NOMO-1 treated with dmso at 0.1 percent for 144 hours (cell line): ENCODE data around the gene PTOV1.

ENCODE experiments used
- DNase-seq: peaks from one replicate; lab custom pipeline; 2025; ENCODE audit not compliant: unreplicated experiment; lab: John Stamatoyannopoulos, UW

The PTOV1 gene

DNA sequence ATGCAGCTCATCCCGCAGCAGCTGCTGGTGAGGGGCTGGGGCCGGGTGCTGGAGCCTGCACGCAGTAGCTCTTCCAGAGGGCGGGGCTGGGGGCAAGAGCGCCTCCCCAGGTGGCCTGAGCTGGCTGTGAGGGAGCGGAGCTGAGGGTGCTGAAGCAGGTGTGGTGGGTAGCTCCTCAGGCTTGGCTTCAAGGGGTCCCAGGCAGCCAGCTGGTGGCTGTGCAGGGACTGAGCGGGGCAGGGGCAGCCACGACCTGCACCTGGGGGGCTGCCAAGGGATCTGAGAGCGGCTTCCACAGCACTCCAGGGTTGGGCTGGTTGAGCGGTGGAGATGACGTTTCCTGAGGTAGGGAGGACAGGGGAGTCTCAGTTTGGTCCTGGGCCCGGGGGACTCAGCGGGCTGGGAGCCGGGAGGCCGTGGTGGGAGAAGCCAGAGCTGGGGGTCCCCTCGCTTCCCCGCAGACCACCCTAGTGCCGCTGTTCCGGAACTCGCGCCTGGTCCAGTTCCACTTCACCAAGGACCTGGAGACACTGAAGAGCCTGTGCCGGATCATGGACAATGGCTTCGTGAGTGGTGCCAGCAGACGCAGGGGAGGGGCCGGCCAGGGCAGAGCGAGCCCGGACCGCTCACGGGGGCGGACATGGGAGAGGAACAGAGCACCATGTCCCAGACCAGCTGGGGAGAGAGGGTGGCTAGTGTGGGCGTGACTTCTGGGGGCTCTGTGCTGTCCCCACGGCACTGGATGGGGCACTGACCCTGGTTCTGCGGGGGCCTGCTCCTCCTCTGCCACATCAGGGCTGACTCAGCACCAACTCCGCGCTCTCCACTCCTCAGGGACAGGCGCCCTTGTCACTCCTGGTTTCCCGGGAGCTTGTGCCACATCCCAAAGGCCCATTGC is 7.4 kb downstream of the PTOV1 start:
- no peak for DNase-seq

DNA sequence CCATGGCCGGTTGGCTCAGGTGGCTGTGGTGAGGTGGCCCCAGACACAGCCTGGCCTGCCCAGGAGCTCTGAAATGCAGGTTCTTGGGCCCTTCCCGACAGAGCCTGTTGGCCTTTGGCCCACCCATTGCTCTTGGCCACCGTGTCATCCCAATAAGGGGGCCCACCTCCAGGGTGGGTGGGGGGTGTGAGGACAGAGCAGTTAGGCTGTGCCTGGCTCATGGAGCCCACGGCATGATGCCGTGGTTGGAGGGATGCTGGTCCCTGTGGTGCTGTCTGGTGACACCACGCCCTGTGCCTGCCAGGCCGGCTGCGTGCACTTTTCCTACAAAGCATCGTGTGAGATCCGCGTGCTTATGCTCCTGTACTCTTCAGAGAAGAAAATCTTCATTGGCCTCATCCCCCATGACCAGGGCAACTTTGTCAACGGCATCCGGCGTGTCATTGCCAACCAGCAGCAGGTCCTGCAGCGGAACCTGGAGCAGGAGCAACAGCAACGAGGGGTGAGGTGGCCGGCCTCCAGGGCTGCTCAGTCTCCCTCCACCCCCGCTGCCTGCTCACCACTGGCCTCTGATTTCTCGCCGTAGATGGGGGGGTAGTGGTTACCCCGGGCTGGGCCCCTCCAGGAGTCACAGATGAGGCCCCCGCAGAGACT is 8.8 kb downstream of the PTOV1 start:
- no peak for DNase-seq

DNA sequence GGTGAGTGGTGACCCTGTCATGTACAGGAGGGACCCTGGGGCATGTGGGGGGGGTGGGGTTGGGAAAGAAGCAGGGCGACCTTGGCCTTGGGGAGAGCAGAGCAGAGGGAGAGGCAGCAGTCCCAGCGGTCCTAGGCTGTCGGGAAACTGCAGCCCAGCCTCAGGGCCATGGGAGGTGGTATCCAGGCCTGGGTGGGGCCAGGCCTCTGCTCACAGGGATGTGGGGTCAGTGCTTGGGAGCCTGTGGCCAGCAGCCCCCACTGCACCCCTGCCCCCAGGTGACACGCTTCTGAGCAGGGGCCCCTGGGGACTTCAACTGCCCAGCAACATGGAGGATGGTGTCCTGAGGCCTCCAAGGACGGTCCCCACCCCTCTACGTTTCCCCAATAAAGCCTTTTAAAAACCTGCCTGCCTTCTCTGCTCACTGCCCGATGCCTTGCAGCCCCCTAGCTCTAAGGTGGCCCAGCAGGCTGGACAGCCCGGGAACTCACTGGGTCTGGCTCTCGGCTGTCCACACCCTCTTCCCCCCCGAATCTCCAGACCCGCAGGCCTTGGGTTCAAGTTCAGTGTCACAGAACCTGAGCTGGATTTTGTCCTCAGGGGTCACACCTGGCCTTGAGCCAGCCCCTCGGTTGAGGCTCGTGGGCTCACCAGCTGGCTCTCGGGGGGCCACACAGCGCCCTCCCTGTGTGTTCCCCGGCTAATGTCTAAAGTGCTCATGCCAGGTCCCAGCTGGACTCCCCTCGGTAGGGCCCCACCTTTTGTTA is 9.6 kb downstream of the PTOV1 start:
- DNase-seq, result no peak

DNA sequence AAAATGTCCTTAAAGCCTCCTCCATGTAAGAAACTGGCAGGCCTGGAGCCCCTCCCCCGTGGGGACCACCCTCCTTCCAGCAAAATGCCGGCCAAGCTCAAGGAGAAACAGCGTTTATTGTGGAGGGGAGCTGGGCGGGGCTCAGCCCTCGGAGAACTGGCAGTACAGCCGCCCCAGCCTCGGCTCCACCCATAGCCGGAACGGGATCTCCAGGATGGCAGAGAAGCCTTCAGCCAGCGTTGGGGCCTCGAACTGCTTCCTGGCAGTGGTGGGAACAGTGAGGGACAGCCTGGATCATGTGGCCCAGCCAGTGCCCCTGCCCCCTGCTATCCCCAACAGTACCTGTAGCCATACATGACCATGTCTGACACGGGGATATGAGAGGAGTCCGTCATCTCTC is 10.1 kb downstream of the PTOV1 start:
- no peak for DNase-seq

DNA sequence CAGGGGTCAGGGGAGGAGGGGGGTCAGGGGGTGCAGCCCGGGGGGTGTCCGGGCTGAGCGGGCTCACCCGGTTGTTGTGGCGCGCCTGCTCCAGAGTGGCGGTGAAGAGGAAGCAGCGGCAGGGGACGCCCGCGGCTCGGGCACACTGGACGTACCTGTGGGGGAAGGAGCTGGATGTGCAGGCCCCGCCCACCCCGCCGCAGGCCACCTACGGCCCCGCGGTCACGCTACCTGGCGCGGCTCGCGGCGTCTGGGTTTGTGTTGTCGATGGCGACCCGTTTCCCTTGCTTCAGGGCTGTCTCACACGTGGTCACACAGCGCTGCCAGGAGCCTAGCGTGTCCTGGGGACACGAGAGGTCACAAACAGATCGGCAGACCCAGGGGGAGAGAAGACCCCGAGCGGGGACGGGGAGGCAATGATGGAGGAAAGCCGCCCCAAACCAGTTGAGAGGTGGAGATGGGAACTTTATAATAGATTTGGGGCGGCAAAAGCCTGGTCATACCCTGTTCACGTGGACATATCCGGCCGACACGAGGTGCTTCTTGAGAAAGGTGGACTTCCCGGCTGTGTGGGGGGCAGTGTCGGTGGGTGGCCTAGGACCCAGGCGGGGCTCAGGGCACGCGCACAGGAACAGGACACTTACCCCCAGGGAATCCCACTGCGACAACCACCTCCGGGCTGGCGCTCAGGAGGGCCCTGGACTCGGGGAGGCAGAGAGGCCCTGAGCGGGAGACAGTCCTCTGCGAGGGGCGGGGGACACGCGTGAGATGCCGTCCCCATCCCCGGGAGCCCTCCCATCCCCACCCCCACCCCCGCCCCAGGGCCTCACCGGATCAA is 10.8 kb downstream of the PTOV1 start:
- DNase-seq, result no peak

DNA sequence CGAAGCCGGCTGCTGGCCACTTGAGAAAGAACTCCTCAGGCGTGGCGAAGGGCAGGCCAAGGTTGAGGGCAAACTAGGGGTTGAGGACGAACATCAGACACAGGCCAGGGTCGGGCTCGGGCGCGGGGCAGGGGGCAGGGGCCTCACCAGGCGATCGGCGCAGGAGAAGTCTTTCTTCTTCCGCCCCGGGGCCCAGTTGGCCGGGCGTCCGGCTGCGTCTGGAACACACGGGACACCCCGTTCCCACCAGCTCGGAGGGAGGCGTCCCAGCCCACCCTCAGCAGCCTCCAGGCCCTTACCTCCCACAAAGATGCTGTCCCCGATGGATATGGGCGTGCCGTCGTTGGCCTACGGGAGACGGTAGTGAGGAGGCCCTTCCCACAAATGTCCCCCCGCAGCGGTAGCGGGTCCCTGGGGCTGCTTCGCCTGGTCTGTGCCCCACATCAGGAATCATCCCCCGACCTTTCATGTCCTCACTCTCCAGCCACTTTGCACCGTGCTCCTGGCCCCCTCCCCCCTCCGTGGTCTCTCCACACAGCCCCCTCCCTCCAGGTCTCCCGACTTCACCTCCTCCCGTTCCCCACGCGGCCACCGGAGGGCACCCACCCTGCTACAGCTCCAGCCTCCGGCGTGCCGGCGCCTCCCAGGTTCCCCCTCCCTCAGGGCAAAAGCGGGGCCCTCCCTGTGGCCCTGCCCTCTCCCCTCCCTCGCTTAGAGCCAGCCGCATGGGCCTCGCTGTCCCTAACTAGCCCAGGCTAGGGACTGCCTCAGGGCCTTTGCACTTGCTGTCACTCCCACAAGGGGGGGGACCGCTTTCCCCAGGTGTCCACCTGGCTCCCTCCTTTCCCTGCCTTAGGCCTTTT is 11.7 kb downstream of the PTOV1 start:
- DNase-seq, result no peak

DNA sequence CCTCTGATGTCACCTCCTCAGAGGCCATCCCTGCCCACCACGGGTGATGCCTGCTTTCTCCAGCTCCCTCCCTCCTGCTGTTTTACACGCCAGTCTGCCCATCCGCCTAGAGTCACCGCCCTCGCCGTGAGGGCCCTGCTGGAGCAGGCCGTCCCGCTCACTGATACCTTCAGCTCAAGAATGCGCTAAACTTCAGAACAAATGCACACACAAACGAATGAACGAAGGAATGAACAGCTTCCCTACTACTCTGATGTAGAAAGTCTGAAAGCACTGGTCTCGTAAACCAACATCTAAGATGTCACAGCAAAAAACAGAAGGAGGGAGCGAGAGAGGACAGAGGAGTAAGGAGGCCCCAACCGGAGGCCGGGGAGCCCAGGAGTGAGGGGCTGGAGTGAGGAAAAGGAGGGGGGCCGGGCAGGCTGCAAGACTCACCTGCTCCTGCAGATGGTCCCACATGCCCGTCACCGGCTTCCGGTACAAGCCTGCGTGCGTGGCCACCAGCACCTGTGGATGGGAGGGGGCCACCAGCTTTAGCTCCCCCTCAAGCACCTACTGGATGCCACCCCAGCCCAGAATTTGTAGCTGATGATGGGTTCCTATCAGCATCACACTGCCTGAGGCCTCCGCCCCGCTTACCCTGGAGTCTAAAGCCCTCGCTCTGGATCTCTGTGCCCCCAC is 12.4 kb downstream of the PTOV1 start:
- no peak for DNase-seq

DNA sequence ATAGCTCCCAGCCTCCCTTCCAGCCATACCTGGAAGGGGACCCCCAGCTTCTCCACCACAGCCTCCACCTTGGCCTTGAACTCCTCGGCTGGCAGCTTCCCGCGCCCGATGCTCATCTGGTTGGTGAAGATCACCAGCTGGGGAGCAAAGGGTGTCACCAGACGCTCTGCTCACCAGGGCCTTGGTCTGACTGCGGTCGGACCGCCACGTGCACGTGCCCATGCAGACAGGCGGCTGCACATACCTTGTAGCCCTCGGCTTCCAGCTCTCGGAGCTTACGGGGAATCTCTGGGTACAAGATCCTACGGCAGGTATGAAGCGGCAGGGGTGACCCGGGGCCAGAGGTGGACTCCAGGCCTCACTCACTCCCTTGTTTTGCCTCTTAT is 13.0 kb downstream of the PTOV1 start:
- DNase-seq, result no peak

DNA sequence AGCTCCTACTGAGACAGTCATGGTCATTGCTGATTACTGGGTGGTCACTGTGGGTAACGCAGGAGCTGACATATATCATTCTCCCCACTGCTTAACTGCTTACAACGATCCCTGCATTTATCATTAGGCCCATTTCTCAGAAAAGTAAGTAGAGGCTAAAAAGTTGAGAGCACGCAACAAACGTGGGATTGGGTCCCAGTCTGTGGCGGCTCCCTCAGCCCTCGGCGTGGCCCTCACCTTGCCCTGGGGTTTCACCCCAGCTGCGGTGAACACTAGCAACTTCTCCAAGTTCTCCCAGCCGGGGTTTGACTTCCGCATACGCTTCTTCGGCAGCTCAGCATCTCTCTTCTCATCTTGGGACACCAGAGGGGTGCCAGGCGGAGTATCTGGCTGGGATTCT is 13.9 kb downstream of the PTOV1 start:
- no peak for DNase-seq

DNA sequence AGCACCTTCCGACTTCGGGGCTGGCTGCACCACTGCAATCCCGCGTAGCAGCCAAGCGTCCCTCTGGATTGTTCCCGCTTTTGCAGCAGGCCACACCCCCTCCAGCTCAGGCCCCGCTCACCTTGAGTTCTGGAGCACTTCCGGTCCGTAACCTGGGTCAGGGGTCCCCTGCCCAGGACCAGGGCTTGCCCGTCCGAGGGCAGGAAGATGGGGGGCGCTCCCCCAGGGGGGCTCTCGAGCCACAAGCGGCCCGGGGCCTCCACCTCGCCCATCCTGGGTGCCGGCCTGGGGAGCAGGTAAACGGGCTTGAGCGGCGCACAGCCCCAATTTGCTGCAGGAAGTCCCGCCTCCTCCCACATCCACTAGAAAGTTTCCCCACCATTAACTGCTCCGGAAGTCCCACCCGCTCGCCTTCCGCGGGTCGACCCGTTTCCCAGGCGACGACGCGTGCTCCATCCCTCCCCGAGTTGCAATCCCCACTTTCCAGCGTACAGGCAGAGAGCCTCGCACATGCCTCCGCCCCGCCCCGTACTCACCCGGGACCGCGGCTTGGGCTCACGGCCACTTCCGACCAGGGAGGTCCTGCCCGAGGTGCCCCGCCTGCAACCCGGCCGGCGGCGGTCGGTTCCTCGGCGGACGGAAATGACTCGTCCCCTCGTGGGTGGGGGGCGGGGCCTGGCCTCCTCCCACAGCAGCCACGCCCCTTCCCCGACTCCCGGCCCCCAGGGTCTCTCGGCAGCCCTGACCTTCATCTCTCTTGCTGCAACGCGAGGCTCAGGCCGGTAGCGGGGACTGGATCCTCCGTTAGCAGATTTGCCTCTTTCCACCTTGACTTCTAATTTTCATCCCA is 16.2 kb downstream of the PTOV1 start, which contains the start of gene PNKP:
Gene PNKP (minus strand): TSS at position 644 of the 850 bp plus-strand sequence. CDS start 372 bp downstream, at position 272.
- DNase-seq, result peak; percentile 95

DNA sequence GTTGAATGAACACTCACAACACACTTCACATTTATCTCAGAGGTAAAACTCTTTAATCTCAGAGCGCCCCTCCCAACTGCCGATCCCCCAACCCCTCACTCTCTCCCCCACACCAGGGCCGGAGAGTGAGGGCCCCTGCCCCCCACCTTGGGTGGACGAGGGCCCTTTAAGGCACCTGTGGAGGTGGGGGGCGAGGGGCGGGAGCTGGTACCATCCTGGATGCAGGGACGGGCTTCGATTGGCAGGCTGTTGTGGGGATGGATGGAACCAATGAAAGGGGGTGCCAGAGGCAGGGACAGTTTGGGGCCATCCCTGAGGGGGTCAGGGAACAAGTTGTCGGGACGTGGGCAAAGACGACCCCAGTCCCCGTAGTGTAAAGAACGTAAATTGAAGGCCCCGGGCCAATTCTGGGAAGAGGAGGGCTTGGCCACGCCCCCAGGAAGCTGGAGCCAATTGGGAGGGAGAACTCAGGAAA is 18.1 kb downstream of the PTOV1 start:
- no peak for DNase-seq

DNA sequence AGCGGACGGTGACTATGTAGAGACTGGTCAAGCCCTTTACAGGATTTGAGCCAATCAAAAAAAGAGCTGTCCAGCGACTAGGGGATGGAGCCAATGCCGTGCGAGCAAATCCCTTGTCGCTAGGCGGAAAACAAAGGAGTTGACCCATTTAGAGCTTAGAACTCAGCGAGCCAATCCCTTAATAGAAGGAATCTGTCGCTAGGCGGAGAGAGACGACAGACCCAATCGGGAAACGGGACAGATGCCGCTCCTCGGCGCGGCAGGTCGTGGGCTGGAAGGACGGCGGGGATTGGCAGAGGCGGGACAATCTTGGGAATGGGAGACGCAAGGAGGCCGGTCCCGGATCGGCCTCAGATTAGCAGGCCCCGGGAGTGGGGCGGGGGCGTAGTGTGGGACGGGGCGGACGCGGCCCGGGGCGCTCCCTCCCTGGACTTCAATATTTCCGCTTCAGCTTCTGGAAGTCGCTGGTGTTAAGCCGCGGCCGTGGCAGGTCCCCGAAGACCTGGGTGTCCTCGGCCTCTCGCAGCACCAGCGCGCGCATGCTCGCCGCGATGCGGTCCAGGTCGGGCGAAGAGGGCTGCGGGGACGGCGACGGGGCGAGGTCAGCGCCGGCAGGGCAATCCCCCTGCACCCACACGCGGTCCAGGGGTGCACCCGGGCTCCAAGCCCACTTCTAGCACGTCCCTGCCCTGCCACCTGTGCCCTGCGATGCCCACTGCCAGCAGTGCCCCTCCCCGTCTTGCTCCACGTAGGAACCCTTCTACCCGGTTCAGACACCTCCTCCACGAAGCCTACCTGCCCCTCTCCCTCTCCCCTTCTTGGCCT is 18.7 kb downstream of the PTOV1 start:
- DNase-seq, result peak; percentile 99

DNA sequence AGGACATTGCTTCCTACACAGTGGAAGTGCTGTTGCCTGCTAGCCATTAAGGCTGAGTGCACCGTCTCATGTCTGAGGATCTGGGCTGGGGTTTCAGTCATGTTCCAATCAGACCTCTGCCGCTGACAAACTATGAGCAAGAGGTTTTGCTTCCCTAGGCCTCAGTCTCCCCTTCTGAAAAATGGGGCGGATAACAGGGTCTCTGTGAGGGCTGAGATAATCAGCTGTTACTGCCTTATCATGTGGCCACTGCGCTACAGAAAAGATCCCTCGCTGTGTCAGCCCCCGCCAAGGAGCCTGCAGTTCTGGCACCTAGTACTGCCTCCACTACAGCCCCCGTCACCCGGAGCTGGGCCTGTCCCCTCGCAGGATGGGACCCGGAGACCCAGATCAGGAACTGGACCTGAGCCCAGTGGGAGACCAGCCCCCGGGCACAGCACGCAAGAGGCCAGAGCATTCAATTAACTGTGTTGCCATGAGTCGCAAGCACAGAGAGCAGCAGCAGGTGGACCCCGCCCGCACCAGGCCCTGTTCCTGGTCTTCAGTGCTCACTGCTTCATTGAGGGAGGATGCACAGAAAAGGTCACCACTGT is 19.4 kb downstream of the PTOV1 start:
- DNase-seq, result no peak

DNA sequence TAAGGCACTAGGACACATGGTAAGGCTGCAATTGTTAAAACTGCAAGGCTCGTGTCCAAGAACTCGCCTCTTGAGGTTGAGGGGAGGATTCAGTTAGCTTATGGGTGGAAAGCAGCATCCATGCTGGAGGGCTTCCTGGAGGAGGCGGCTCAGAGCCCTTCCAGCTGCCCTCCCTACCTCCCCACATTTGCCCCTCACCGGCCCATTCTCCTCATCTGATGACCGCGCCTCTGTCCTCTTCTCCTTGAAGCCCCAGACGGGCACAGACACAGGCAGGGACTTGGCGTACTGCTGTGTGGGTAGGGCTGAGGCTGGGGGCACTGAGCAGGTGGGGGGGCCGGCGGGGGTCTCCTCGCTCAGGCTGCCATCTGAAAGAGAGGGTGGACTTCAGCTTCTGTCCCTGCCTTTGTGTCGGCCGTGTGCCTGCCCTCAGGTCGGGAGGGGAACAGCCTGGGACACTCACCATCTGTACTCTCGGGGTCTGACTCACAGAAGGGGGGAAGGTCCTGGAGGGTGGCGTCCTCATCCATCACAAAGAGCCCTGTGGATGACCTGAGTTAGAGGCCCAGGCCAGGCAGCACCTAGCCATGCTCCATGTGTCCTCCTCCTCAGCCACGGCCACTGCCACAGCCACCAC is 20.5 kb downstream of the PTOV1 start:
- DNase-seq, result no peak

DNA sequence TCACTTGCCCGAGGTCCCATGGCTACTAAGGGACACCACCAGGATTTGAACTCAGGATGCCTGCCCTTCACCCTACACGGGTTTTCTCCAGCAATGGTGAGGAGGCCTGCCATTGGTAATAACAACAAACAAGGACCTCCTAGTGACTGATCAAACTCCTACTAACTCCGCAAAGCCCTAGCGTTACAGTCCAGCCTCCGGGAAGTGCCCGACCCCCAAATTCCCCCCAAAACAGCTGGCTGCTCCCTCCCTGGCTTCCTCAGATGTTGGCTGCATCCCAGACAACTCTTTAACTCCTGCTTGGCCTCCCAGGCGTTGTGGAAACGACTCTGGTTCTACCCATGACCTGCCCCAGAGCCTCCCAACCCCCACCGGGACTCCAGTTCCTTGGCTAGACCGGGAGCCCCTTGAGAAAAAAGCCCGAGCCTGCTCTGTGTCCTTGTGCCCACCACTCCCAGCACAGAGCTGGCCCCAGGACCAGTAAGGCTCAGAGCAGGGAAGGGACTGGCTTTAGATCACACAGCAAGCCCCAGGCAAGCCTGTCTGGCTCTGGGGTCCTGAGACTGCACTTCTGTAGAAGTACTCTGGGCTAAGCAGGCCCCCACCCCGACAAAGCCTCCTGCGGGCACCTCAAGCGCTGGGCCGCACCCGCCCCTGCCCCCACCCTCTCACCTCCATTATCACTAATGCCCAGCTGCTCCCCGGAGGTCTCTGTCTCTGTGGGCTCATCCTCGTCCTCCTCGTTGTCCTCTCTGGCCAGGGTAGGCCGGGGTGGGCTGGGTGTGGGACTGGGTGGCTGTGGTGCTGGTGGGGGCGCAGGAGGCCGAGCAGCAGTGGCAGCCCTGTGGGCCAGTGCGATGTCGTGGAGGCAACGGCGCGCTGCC is 21.5 kb downstream of the PTOV1 start:
- DNase-seq, result no peak

DNA sequence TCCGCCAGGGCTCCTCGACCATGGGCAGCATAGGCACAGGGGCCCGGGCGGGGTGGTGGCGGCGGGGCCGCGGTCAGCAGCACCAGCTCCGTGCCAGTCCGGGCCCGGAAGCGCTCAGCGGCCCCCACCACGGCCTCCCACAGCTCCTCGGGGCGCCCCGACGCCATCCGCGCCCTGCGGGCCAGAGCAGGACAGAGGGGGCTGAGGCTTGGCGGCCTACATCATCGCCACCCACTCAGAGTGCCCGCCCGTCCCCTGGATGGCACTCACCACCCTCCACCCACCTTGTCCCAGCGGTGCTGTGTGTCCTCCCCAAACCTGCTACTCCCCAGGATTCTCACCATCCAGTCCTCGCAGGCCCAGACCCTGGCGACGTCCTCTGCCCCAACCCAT is 22.2 kb downstream of the PTOV1 start:
- DNase-seq, result no peak
